ENCODE data around the gene PPFIA1. TPM values are rescaled to one million over a fixed set of nuclear protein-coding genes. Genes with fewer than 3 reads are reported as not detected.

The PPFIA1 gene
- total RNA-seq, 1 experiment from 2014 or later, result 63.4 TPM

- H3K23ac ChIP-seq (ENCODE audit: insufficient read length, low read depth, low read length), result no peak overlapping the region
- TF ChIP-seq CTCF (conservative IDR thresholded peaks at IDR 0.05), result no peak
- H4K91ac ChIP-seq (ENCODE audit: insufficient read length, low read depth, low read length), result no peak overlapping the region
- no peak for DNase-seq
- H4K5ac ChIP-seq (ENCODE audit: insufficient read length, low read depth, low read length), result no peak overlapping the region
- H3K4me1 ChIP-seq (ENCODE audit: insufficient read depth, low read length), result no peaks in the 10 kb centered on the region
- H3K18ac ChIP-seq (ENCODE audit: insufficient read length, low read depth, low read length), result no peak overlapping the region
- peaks cover 4% of the 10 kb centered on the region; the same call in 1 of the 2 replicates for H3K79me2 ChIP-seq (ENCODE audit: insufficient read depth, low read length)
- H4K8ac ChIP-seq (replicated peaks; ENCODE audit: insufficient read length, low read depth, low read length), result no peak overlapping the region
- no peaks in the 10 kb centered on the region for H3K9me3 ChIP-seq (ENCODE audit: control insufficient read depth, low read depth, low read length)
- no peaks in the 10 kb centered on the region for H3K23me2 ChIP-seq (ENCODE audit: insufficient read length, low read depth, low read length, poor library complexity, severe bottlenecking)
- H2BK120ac ChIP-seq (ENCODE audit: low read depth, low read length, poor library complexity, severe bottlenecking), result no peak overlapping the region
- H2AK5ac ChIP-seq (ENCODE audit: insufficient read length, low read length), result no peak overlapping the region
- Mint-ChIP-seq H3K4me3 (no peak overlapping the region), H3K27me3 (ENCODE audit: low read depth) (no peaks in the 10 kb centered on the region; the same call in 1 of the 2 replicates), H3K36me3 (ENCODE audit: insufficient read depth in 1 of 3, low read depth in 3 of 3) (peaks cover 11 to 70% (median 27%) of the 10 kb centered on the region in 3 experiments), H3K9me3 (peaks cover 0 to 2% of the 10 kb centered on the region in 2 experiments; a peak in 2 of 5 replicates), H3K27ac (no peak overlapping the region), H3K4me1 (no peaks in the 10 kb centered on the region)
- H3K79me1 ChIP-seq (ENCODE audit: insufficient read depth, low read depth, low read length, poor library complexity, severe bottlenecking), result peaks cover 3% of the 10 kb centered on the region
- H3K4me2 ChIP-seq (ENCODE audit: insufficient read depth, insufficient read length, low read length), result no peak overlapping the region
- WGBS (ENCODE audit: extremely low coverage, insufficient read length, low lambda C conversion rate), result no CpG with 5 or more reads among the region's 5 CpGs
- H3K56ac ChIP-seq (ENCODE audit: insufficient read length, low read depth, low read length), result no peak overlapping the region
- H3T11ph ChIP-seq (ENCODE audit: low read length), result no peak overlapping the region
- H2BK5ac ChIP-seq (ENCODE audit: insufficient read length, low read length), result no peak overlapping the region
- no peak overlapping the region for H2AFZ ChIP-seq (ENCODE audit: low read length)
- no peak overlapping the region for H3K14ac ChIP-seq (ENCODE audit: insufficient read depth, low read length)
- H3K27ac ChIP-seq (ENCODE audit: insufficient read length, low read depth, low read length), result no peak overlapping the region
- H2BK15ac ChIP-seq (ENCODE audit: low read depth, low read length), result no peak overlapping the region
- H3K27me3 ChIP-seq (ENCODE audit: insufficient read depth, low read length), result no peaks in the 10 kb centered on the region
- H4K20me1 ChIP-seq (ENCODE audit: control insufficient read depth, insufficient read depth, insufficient read length), result no peaks in the 10 kb centered on the region
- no peak overlapping the region for H2BK12ac ChIP-seq (ENCODE audit: insufficient read length, low read depth, low read length)
- H2BK20ac ChIP-seq (ENCODE audit: low read depth, low read length, poor library complexity, severe bottlenecking), result no peak overlapping the region
- H3K9ac ChIP-seq (ENCODE audit: extremely low read depth, insufficient read length, low read length), result no peak overlapping the region
- no peak overlapping the region for H3K4ac ChIP-seq (ENCODE audit: low read depth, low read length)
Measured at GRCh38 chr11:70371241-70371640, 100.8 kb downstream of the PPFIA1 start.

Measured in H9 (cell line).